DND-41 (cell line): ENCODE measurements around the gene COLGALT1.

Source experiments
- ATAC-seq: fragments of 200-7000 bp; cut with Tn5 transposase; 3 replicates; pipeline ENCODE4 v1.9.1; 2021; ENCODE audit warnings: low read depth; ENCODE audit not compliant: insufficient read depth
- DNase-seq: peaks from one replicate; pipeline ENCODE4 v3.0.0-alpha.2; 2020
- H2AFZ ChIP-seq: 2 replicates; pipeline ENCODE4 v1.6.0; 2012; ENCODE audit warnings: low read depth, low read length
- H3K27ac ChIP-seq: 2 replicates; pipeline ENCODE4 v1.5.1; 2012; ENCODE audit warnings: low read length, inconsistent platforms
- H3K27me3 ChIP-seq: fragments of 200-600 bp; sonication (generic); 2 replicates; pipeline ENCODE4 v1.6.0; 2012; ENCODE audit warnings: low read length, mild to moderate bottlenecking, inconsistent platforms; ENCODE audit not compliant: insufficient read depth, poor library complexity
- H3K36me3 ChIP-seq: 2 replicates; pipeline ENCODE4 v1.5.1; 2012; ENCODE audit warnings: low read length, inconsistent platforms; ENCODE audit not compliant: insufficient read depth
- H3K4me1 ChIP-seq: 2 replicates; pipeline ENCODE4 v1.5.1; 2012; ENCODE audit warnings: mild to moderate bottlenecking, low read length; ENCODE audit not compliant: insufficient read depth
- H3K4me2 ChIP-seq: 2 replicates; pipeline ENCODE4 v1.6.0; 2012; ENCODE audit warnings: mild to moderate bottlenecking, moderate library complexity, low read length, inconsistent platforms; ENCODE audit not compliant: insufficient read depth
- H3K4me3 ChIP-seq, 2 experiments: fragments of 200-600 bp in 1 of 2; shearing (Covaris generic) in 1 of 2; 2 replicates each; pipeline ENCODE4 v1.5.1; 2012 to 2016; ENCODE audit warnings: inconsistent platforms in 2 of 2, low read length in 2 of 2, mild to moderate bottlenecking in 2 of 2, low read depth in 1 of 2, moderate library complexity in 1 of 2
- H3K79me2 ChIP-seq: 2 replicates; pipeline ENCODE4 v1.6.0; 2012; ENCODE audit warnings: low read length, inconsistent platforms; ENCODE audit not compliant: insufficient read depth
- H3K9ac ChIP-seq: 2 replicates; pipeline ENCODE4 v1.6.0; 2012; ENCODE audit warnings: low read depth, mild to moderate bottlenecking, inconsistent platforms, low read length, moderate library complexity
- H3K9me3 ChIP-seq: 2 replicates; pipeline ENCODE4 v1.5.1; 2012; ENCODE audit warnings: low read length, moderate library complexity, mild to moderate bottlenecking, inconsistent platforms; ENCODE audit not compliant: insufficient read depth, severe bottlenecking
- H4K20me1 ChIP-seq: 2 replicates; pipeline ENCODE4 v1.6.0; 2012; ENCODE audit warnings: low read length; ENCODE audit not compliant: insufficient read depth
- EZH2 ChIP-seq: IDR thresholded peaks from 3 replicates; pipeline ENCODE4 v1.6.1; 2012; ENCODE audit warnings: borderline replicate concordance, low read depth, mild to moderate bottlenecking, moderate library complexity, low read length, inconsistent platforms; ENCODE audit not compliant: severe bottlenecking
- TF ChIP-seq, protein P1 (sequence below): IDR thresholded peaks from 2 replicates; pipeline ENCODE4 v1.5.1; 2012; ENCODE audit warnings: borderline replicate concordance, low read length, moderate library complexity, mild to moderate bottlenecking; ENCODE audit not compliant: poor library complexity, severe bottlenecking; ENCODE audit errors: extremely low read depth

COLGALT1 gene

DNA sequence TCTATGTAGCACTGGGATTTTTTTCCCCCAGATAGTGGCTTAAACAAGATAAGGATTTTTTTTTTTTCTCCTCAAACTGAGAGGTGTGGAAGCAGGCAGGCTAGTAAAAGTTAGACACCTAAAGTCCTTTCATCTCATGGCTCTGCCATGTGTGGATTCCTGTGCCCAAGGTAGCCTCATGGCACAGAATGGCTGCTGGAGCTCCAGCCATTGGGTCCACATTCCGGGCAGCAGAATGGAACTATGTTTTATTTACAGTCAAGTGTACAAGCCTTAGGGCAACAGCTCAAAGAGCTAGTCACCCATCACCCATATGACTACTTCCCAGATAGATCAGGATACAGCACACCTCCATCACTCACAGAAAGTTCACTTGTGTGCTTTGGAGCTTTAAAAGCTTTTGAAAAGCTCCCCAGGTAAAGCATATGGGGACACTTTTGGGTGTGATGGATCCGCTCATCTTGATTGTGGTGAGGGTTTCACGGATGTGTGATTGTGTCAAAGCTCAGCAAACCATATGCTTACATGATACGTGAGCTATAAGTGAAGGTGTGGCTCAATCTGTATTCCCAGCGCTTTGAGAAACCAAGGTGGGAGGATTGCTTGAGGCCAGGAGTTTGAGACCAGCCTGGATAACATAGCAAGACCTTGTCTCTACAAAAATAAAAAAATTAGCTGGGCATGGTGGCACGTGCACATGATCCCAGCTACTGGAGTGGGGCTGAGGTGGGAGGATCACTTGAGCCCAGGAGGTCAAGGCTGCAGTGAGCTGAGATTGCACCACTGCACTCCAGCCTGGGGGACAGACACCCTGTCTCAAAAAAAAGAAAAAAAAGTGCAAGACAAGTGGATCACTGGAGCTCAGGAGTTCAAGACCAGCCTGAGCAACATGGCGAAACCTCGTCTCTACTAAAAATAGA lies 25.9 kb upstream of the COLGALT1 start:
- Histone ChIP-seq H3K4me1 (peaks cover 27% of the 10 kb centered on the region), H4K20me1 (no peaks in the 10 kb centered on the region), H3K79me2 (no peaks in the 10 kb centered on the region), H3K9me3 (no peaks in the 10 kb centered on the region), H3K9ac (no peak overlapping the region), H3K27ac (no peak overlapping the region), H3K36me3 (no peaks in the 10 kb centered on the region), H3K27me3 (no peaks in the 10 kb centered on the region), H3K4me3 (no peak overlapping the region), H2AFZ (no peak overlapping the region), H3K4me2 (no peak overlapping the region)
- TF ChIP-seq, protein P1, sequence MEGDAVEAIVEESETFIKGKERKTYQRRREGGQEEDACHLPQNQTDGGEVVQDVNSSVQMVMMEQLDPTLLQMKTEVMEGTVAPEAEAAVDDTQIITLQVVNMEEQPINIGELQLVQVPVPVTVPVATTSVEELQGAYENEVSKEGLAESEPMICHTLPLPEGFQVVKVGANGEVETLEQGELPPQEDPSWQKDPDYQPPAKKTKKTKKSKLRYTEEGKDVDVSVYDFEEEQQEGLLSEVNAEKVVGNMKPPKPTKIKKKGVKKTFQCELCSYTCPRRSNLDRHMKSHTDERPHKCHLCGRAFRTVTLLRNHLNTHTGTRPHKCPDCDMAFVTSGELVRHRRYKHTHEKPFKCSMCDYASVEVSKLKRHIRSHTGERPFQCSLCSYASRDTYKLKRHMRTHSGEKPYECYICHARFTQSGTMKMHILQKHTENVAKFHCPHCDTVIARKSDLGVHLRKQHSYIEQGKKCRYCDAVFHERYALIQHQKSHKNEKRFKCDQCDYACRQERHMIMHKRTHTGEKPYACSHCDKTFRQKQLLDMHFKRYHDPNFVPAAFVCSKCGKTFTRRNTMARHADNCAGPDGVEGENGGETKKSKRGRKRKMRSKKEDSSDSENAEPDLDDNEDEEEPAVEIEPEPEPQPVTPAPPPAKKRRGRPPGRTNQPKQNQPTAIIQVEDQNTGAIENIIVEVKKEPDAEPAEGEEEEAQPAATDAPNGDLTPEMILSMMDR: no peak
- no peak for TF ChIP-seq EZH2
- DNase-seq (no peak), ATAC-seq (no peak)

DNA sequence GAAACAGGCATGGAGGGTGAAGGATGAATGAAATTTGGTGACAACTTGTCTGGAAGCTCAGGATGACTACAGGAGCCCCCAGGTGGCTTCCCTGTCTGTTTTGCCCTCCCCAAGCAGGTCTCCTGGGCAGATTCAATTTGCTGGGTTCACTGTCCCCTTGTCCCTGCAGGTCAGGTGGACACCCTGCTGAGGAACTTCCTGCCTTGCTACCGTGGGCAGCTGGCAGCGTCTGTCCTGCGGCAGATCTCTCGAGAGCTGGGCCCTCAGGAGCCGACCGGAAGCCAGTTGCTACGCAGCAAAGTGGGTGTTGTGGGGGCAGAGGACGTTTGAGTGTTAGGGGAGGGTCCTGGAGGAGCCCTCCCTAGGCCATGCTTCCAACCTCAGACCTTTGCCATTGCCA lies 24.9 kb upstream of the COLGALT1 start:
- Histone ChIP-seq H4K20me1 (no peaks in the 10 kb centered on the region), H3K4me2 (no peak overlapping the region), H3K27ac (no peak overlapping the region), H3K27me3 (no peaks in the 10 kb centered on the region), H3K79me2 (no peaks in the 10 kb centered on the region), H3K4me3 (no peak overlapping the region), H2AFZ (no peak overlapping the region), H3K4me1 (peaks cover 21% of the 10 kb centered on the region), H3K36me3 (no peaks in the 10 kb centered on the region), H3K9me3 (no peaks in the 10 kb centered on the region), H3K9ac (no peak overlapping the region)
- TF ChIP-seq, protein P1: no peak
- TF ChIP-seq EZH2: no peak
- ATAC-seq (no peak), DNase-seq (no peak)

DNA sequence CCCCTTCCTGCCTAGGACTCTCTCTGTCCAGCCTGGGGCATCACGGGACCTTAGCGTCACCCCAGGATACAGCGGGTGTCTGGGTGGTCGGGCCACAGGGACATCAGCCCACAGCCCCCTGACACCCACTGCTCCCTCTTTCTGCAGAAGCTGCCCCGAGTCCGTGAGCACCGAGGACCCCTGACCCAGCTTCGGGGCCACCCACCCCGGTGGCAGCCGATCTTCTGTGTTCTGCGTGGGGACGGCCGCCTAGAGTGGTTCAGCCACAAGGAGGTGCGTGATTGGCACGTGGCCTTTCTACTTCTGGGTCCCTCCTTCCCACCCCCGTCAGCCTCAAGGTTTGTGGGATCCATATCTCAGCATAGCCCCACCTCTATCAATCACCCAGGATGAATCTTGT lies 23.3 kb upstream of the COLGALT1 start:
- DNase-seq: no peak
- Histone ChIP-seq H3K27me3 (no peaks in the 10 kb centered on the region), H3K9ac (no peak overlapping the region), H4K20me1 (no peaks in the 10 kb centered on the region), H3K4me2 (no peak overlapping the region), H3K4me3 (no peak overlapping the region), H2AFZ (no peak overlapping the region), H3K27ac (no peak overlapping the region; the same call in 1 of the 2 replicates), H3K36me3 (no peaks in the 10 kb centered on the region), H3K79me2 (no peaks in the 10 kb centered on the region), H3K4me1 (peaks cover 6% of the 10 kb centered on the region), H3K9me3 (no peaks in the 10 kb centered on the region)
- no peak for ATAC-seq
- no peak for TF ChIP-seq EZH2
- TF ChIP-seq, protein P1: no peak
